ENCODE data around the gene SH2D1B.
"Not testable (repeated sequence)": the region's sequence is repeated elsewhere in the genome, so short reads cannot be mapped to it uniquely, and the experiment has no call there.

SH2D1B gene

GRCh38 chr1:162360237-162360873 is 51.6 kb downstream of the SH2D1B start:
- no peak for DNase-seq

GRCh38 chr1:162359523-162360236 is 52.3 kb downstream of the SH2D1B start:
- no peak for DNase-seq

GRCh38 chr1:162358928-162359327 is 53.0 kb downstream of the SH2D1B start:
- DNase-seq = no peak

GRCh38 chr1:162357681-162358266 is 54.2 kb downstream of the SH2D1B start:
- no peak for DNase-seq

- DNase-seq = no peak
These were observed 58.2 kb downstream of the SH2D1B start for GRCh38 chr1:162353702-162354101.

GRCh38 chr1:162353078-162353477 is 58.9 kb downstream of the SH2D1B start:
- no peak for DNase-seq

- not testable (repeated sequence) for DNase-seq
These were observed 60.1 kb downstream of the SH2D1B start for GRCh38 chr1:162351874-162352273.

GRCh38 chr1:162351246-162351842 is 60.6 kb downstream of the SH2D1B start:
- DNase-seq = no peak

GRCh38 chr1:162349635-162350330 is 62.2 kb downstream of the SH2D1B start:
- DNase-seq = no peak

- no peak for DNase-seq
These were observed 64.7 kb downstream of the SH2D1B start for GRCh38 chr1:162347281-162347680.

Measured in NCI-H2171 (cell line).